ENCODE results near the gene SHMT2. TPM values are rescaled to one million over a fixed set of nuclear protein-coding genes. Genes with fewer than 3 reads are reported as not detected.

SHMT2 gene
- total and polyA plus RNA-seq, 2 donors: 37.0 to 63.1 TPM

- Histone ChIP-seq H3K4me3 (ENCODE audit: low read length in 2 of 2) (no peak overlapping the region), H3K27ac (ENCODE audit: low read depth in 1 of 2, low read length in 1 of 2) (no peak overlapping the region), H3K36me3 (ENCODE audit: control insufficient read depth in 2 of 2, insufficient read depth in 2 of 2, low read length in 1 of 2) (no peaks in the 10 kb centered on the region), H3K9me3 (ENCODE audit: control insufficient read depth in 2 of 2, insufficient read depth in 1 of 2, low read length in 1 of 2) (no peaks in the 10 kb centered on the region), H3K27me3 (ENCODE audit: control insufficient read depth in 2 of 2, insufficient read depth in 1 of 2, low read length in 1 of 2) (no peaks in the 10 kb centered on the region), H3K4me1 (ENCODE audit: control insufficient read depth in 2 of 2, insufficient read depth in 2 of 2, low read length in 2 of 2) (no peaks in the 10 kb centered on the region)
- DNase-seq (ENCODE audit: low read depth in 6 of 9, low spot score in 9 of 9): no peak
- 97% methylated on average over 19 of the region's 19 CpGs for WGBS
These were observed 27.2 kb upstream of the SHMT2 start for GRCh38 chr12:57202321-57202720.

- Histone ChIP-seq H3K27me3 (ENCODE audit: control insufficient read depth in 2 of 2, insufficient read depth in 1 of 2, low read length in 1 of 2) (peaks cover 0 to 4% of the 10 kb centered on the region in 2 donors), H3K9me3 (ENCODE audit: control insufficient read depth in 2 of 2, insufficient read depth in 1 of 2, low read length in 1 of 2) (no peaks in the 10 kb centered on the region), H3K36me3 (ENCODE audit: control insufficient read depth in 2 of 2, insufficient read depth in 2 of 2, low read length in 1 of 2) (no peaks in the 10 kb centered on the region), H3K4me1 (ENCODE audit: control insufficient read depth in 2 of 2, insufficient read depth in 2 of 2, low read length in 2 of 2) (no peaks in the 10 kb centered on the region), H3K4me3 (ENCODE audit: low read length in 2 of 2) (no peak overlapping the region), H3K27ac (ENCODE audit: low read depth in 1 of 2, low read length in 1 of 2) (no peak overlapping the region)
- no peak for DNase-seq (ENCODE audit: low read depth in 6 of 9, low spot score in 9 of 9)
- WGBS: 96% methylated on average over 28 of the region's 28 CpGs
These were observed 26.3 kb upstream of the SHMT2 start for GRCh38 chr12:57203201-57203600.

- peaks cover 0 to 4% of the 10 kb centered on the region in 2 donors for H3K27me3 ChIP-seq (ENCODE audit: control insufficient read depth in 2 of 2, insufficient read depth in 1 of 2, low read length in 1 of 2)
- H3K9me3 ChIP-seq (ENCODE audit: control insufficient read depth in 2 of 2, insufficient read depth in 1 of 2, low read length in 1 of 2): no peaks in the 10 kb centered on the region
- WGBS: 91% methylated on average over 11 of the region's 11 CpGs
- DNase-seq (ENCODE audit: low read depth in 6 of 9, low spot score in 9 of 9): no peak
- no peaks in the 10 kb centered on the region for H3K36me3 ChIP-seq (ENCODE audit: control insufficient read depth in 2 of 2, insufficient read depth in 2 of 2, low read length in 1 of 2)
- H3K4me3 ChIP-seq (ENCODE audit: low read length in 2 of 2): no peak overlapping the region
- H3K4me1 ChIP-seq (ENCODE audit: control insufficient read depth in 2 of 2, insufficient read depth in 2 of 2, low read length in 2 of 2): no peaks in the 10 kb centered on the region
- H3K27ac ChIP-seq (ENCODE audit: low read depth in 1 of 2, low read length in 1 of 2): no peak overlapping the region
These were observed 25.7 kb upstream of the SHMT2 start for GRCh38 chr12:57203791-57204190.

GRCh38 chr12:57204454-57204853, 25.1 kb upstream of the SHMT2 start:
- no peak for DNase-seq (ENCODE audit: low read depth in 6 of 9, low spot score in 9 of 9)
- no peaks in the 10 kb centered on the region for H3K4me1 ChIP-seq (ENCODE audit: control insufficient read depth in 2 of 2, insufficient read depth in 2 of 2, low read length in 2 of 2)
- H3K27ac ChIP-seq (ENCODE audit: low read depth in 1 of 2, low read length in 1 of 2): no peak overlapping the region
- H3K4me3 ChIP-seq (ENCODE audit: low read length in 2 of 2): no peak overlapping the region
- no peaks in the 10 kb centered on the region for H3K9me3 ChIP-seq (ENCODE audit: control insufficient read depth in 2 of 2, insufficient read depth in 1 of 2, low read length in 1 of 2)
- H3K27me3 ChIP-seq (ENCODE audit: control insufficient read depth in 2 of 2, insufficient read depth in 1 of 2, low read length in 1 of 2): peaks cover 0 to 4% of the 10 kb centered on the region in 2 donors
- H3K36me3 ChIP-seq (ENCODE audit: control insufficient read depth in 2 of 2, insufficient read depth in 2 of 2, low read length in 1 of 2): no peaks in the 10 kb centered on the region
- WGBS: 95% methylated on average over 19 of the region's 19 CpGs

- no peak for DNase-seq (ENCODE audit: low read depth in 6 of 9, low spot score in 9 of 9)
- no peak overlapping the region for H3K27ac ChIP-seq (ENCODE audit: low read depth in 1 of 2, low read length in 1 of 2)
- no peaks in the 10 kb centered on the region for H3K4me1 ChIP-seq (ENCODE audit: control insufficient read depth in 2 of 2, insufficient read depth in 2 of 2, low read length in 2 of 2)
- WGBS: 98% methylated on average over 26 of the region's 26 CpGs
- H3K36me3 ChIP-seq (ENCODE audit: control insufficient read depth in 2 of 2, insufficient read depth in 2 of 2, low read length in 1 of 2): no peaks in the 10 kb centered on the region
- no peak overlapping the region for H3K4me3 ChIP-seq (ENCODE audit: low read length in 2 of 2)
- H3K27me3 ChIP-seq (ENCODE audit: control insufficient read depth in 2 of 2, insufficient read depth in 1 of 2, low read length in 1 of 2): peaks cover 0 to 7% of the 10 kb centered on the region in 2 donors
- peaks cover 0 to 3% of the 10 kb centered on the region in 2 donors for H3K9me3 ChIP-seq (ENCODE audit: control insufficient read depth in 2 of 2, insufficient read depth in 1 of 2, low read length in 1 of 2)
These were observed 24.3 kb upstream of the SHMT2 start for GRCh38 chr12:57205186-57205585.

- no peak overlapping the region for H3K27ac ChIP-seq (ENCODE audit: low read depth in 1 of 2, low read length in 1 of 2)
- no peak overlapping the region for H3K4me3 ChIP-seq (ENCODE audit: low read length in 2 of 2)
- no peaks in the 10 kb centered on the region for H3K4me1 ChIP-seq (ENCODE audit: control insufficient read depth in 2 of 2, insufficient read depth in 2 of 2, low read length in 2 of 2)
- WGBS: 92% methylated on average over 7 of the region's 7 CpGs
- H3K36me3 ChIP-seq (ENCODE audit: control insufficient read depth in 2 of 2, insufficient read depth in 2 of 2, low read length in 1 of 2): no peaks in the 10 kb centered on the region
- H3K9me3 ChIP-seq (ENCODE audit: control insufficient read depth in 2 of 2, insufficient read depth in 1 of 2, low read length in 1 of 2): peaks cover 0 to 3% of the 10 kb centered on the region in 2 donors
- peaks cover 0 to 12% of the 10 kb centered on the region in 2 donors for H3K27me3 ChIP-seq (ENCODE audit: control insufficient read depth in 2 of 2, insufficient read depth in 1 of 2, low read length in 1 of 2)
- DNase-seq (ENCODE audit: low read depth in 6 of 9, low spot score in 9 of 9): no peak
These were observed 23.6 kb upstream of the SHMT2 start for GRCh38 chr12:57205931-57206330.

GRCh38 chr12:57207731-57208630, 21.5 kb upstream of the SHMT2 start:
- H3K4me1 ChIP-seq (ENCODE audit: control insufficient read depth in 2 of 2, insufficient read depth in 2 of 2, low read length in 2 of 2): no peaks in the 10 kb centered on the region
- H3K27me3 ChIP-seq (ENCODE audit: control insufficient read depth in 2 of 2, insufficient read depth in 1 of 2, low read length in 1 of 2): peaks cover 0 to 31% of the 10 kb centered on the region in 2 donors
- no peak overlapping the region for H3K4me3 ChIP-seq (ENCODE audit: low read length in 2 of 2)
- peaks cover 0 to 3% of the 10 kb centered on the region in 2 donors for H3K9me3 ChIP-seq (ENCODE audit: control insufficient read depth in 2 of 2, insufficient read depth in 1 of 2, low read length in 1 of 2)
- no peak overlapping the region for H3K27ac ChIP-seq (ENCODE audit: low read depth in 1 of 2, low read length in 1 of 2)
- 96% methylated on average over 29 of the region's 29 CpGs for WGBS
- no peaks in the 10 kb centered on the region for H3K36me3 ChIP-seq (ENCODE audit: control insufficient read depth in 2 of 2, insufficient read depth in 2 of 2, low read length in 1 of 2)
- no peak for DNase-seq (ENCODE audit: low read depth in 6 of 9, low spot score in 9 of 9)

GRCh38 chr12:57208631-57209282, 20.8 kb upstream of the SHMT2 start:
- Histone ChIP-seq H3K27me3 (ENCODE audit: control insufficient read depth in 2 of 2, insufficient read depth in 1 of 2, low read length in 1 of 2) (peaks cover 4 to 38% of the 10 kb centered on the region in 2 donors), H3K9me3 (ENCODE audit: control insufficient read depth in 2 of 2, insufficient read depth in 1 of 2, low read length in 1 of 2) (peaks cover 0 to 3% of the 10 kb centered on the region in 2 donors), H3K27ac (ENCODE audit: low read depth in 1 of 2, low read length in 1 of 2) (no peak overlapping the region), H3K36me3 (ENCODE audit: control insufficient read depth in 2 of 2, insufficient read depth in 2 of 2, low read length in 1 of 2) (no peaks in the 10 kb centered on the region), H3K4me1 (ENCODE audit: control insufficient read depth in 2 of 2, insufficient read depth in 2 of 2, low read length in 2 of 2) (peaks cover 0 to 5% of the 10 kb centered on the region in 2 donors), H3K4me3 (ENCODE audit: low read length in 2 of 2) (no peak overlapping the region)
- 95% methylated on average over 22 of the region's 22 CpGs for WGBS
- no peak for DNase-seq (ENCODE audit: low read depth in 6 of 9, low spot score in 9 of 9)

GRCh38 chr12:57209916-57210315, 19.6 kb upstream of the SHMT2 start:
- H3K4me3 ChIP-seq (ENCODE audit: low read length in 2 of 2): no peak overlapping the region
- H3K27me3 ChIP-seq (ENCODE audit: control insufficient read depth in 2 of 2, insufficient read depth in 1 of 2, low read length in 1 of 2): peaks cover 15 to 50% of the 10 kb centered on the region in 2 donors
- no peaks in the 10 kb centered on the region for H3K36me3 ChIP-seq (ENCODE audit: control insufficient read depth in 2 of 2, insufficient read depth in 2 of 2, low read length in 1 of 2)
- 85% methylated on average over 8 of the region's 8 CpGs for WGBS
- no peak for DNase-seq (ENCODE audit: low read depth in 6 of 9, low spot score in 9 of 9)
- H3K27ac ChIP-seq (ENCODE audit: low read depth in 1 of 2, low read length in 1 of 2): no peak overlapping the region
- peaks cover 0 to 16% of the 10 kb centered on the region in 2 donors for H3K4me1 ChIP-seq (ENCODE audit: control insufficient read depth in 2 of 2, insufficient read depth in 2 of 2, low read length in 2 of 2)
- H3K9me3 ChIP-seq (ENCODE audit: control insufficient read depth in 2 of 2, insufficient read depth in 1 of 2, low read length in 1 of 2): peaks cover 0 to 8% of the 10 kb centered on the region in 2 donors

Measured in thymus (tissue), 11 donors.